A549 (cell line): ENCODE results near the gene RENBP. TPM values are rescaled to one million over a fixed set of nuclear protein-coding genes. Genes with fewer than 3 reads are reported as not detected.

ENCODE experiments used
- ATAC-seq, 2 experiments: fragments of 200-7000 bp in 1 of 2; fragments of >200 bp in 1 of 2; cut with Nextera tagmentation in 1 of 2; cut with Tn5 transposase in 1 of 2; 3 replicates each; pipeline versions ENCODE4 v1.8.0 to v1.9.1; 2018 to 2020; ENCODE audit warnings: mild to moderate bottlenecking in 1 of 2, moderate library complexity in 1 of 2
- CTCF ChIA-PET: fragments of 300-600 bp; sonication (Branson Sonifier 250); formaldehyde crosslinking; extraction: SDS; loops from one replicate; lab custom pipeline; 2021; ENCODE audit warnings: antibody characterized with exemption, inconsistent platforms; lab: Yijun Ruan, JAX
- POLR2A ChIA-PET: fragments of 350-600 bp; formaldehyde crosslinking; extraction: SDS; loops from one replicate; lab custom pipeline; 2021; ENCODE audit warnings: antibody characterized with exemption, inconsistent platforms; lab: Yijun Ruan, JAX
- DNase-seq, 2 experiments: peaks; one replicate each; pipeline versions ENCODE4 v3.0.0 to v3.0.0-alpha.2; 2011 to 2016; ENCODE audit warnings: low read depth in 1 of 2, low spot score in 1 of 2
- FAIRE-seq: peaks from 2 replicates; lab custom pipeline; 2011; peaks lifted over from hg19 to GRCh38; lab: Jason Lieb, UNC
- H3K27ac ChIP-seq, 2 experiments: fragments of >200 bp; sonication (Bioruptor Twin); formaldehyde crosslinking; 3 replicates each; pipeline ENCODE4 v1.5.1; 2016 to 2017
- H3K4me1 ChIP-seq: fragments of >200 bp; sonication (Bioruptor Twin); formaldehyde crosslinking; 3 replicates; pipeline ENCODE4 v1.6.1; 2016
- H3K4me2 ChIP-seq: fragments of >200 bp; sonication (Bioruptor Twin); formaldehyde crosslinking; 3 replicates; pipeline ENCODE4 v1.6.1; 2016
- H3K4me3 ChIP-seq: fragments of >200 bp; sonication (Bioruptor Twin); formaldehyde crosslinking; 3 replicates; pipeline ENCODE4 v1.5.1; 2016
- H3K9me3 ChIP-seq: fragments of >200 bp; sonication (Bioruptor Twin); formaldehyde crosslinking; 3 replicates; pipeline ENCODE4 v1.6.1; 2016
- BCL3 ChIP-seq: fragments of >200 bp; sonication (Bioruptor Twin); formaldehyde crosslinking; IDR thresholded peaks from 3 replicates; pipeline ENCODE4 v1.6.1; 2016
- CBX2 ChIP-seq: fragments of 200-600 bp; sonication (generic); IDR thresholded peaks from 2 replicates; pipeline ENCODE4 v1.6.1; 2016; ENCODE audit warnings: low read depth, mild to moderate bottlenecking, borderline replicate concordance
- CBX8 ChIP-seq: fragments of 200-600 bp; sonication (generic); IDR thresholded peaks from 2 replicates; pipeline ENCODE4 v1.6.1; 2016
- CHD2 ChIP-seq: fragments of 150-350 bp; IDR thresholded peaks from 2 replicates; pipeline ENCODE4 v1.6.1; 2014; ENCODE audit warnings: low read length; ENCODE audit not compliant: partially characterized antibody
- ELK1 ChIP-seq: fragments of 150-350 bp; IDR thresholded peaks from 2 replicates; pipeline ENCODE4 v1.6.1; 2014; ENCODE audit warnings: low read depth, mild to moderate bottlenecking, low read length
- ESRRA ChIP-seq: fragments of 150-350 bp; IDR thresholded peaks from 2 replicates; pipeline ENCODE4 v1.6.1; 2014; ENCODE audit warnings: mild to moderate bottlenecking, low read length, borderline replicate concordance
- FOSL2 ChIP-seq, 2 experiments: fragments of 450-650 bp in 1 of 2; fragments of >200 bp in 1 of 2; sonication (Bioruptor Twin) in 1 of 2; formaldehyde crosslinking; IDR thresholded peaks; 2 replicates each; pipeline versions ENCODE4 v1.5.0 to v1.6.1; 2016 to 2020; ENCODE audit warnings: mild to moderate bottlenecking in 1 of 2, moderate library complexity in 1 of 2
- HDAC2 ChIP-seq: fragments of 200-600 bp; sonication (generic); IDR thresholded peaks from 2 replicates; pipeline ENCODE4 v1.6.1; 2016
- HEYL ChIP-seq: fragments of 250-450 bp; sonication (Bioruptor Pico); IDR thresholded peaks from 2 replicates; pipeline ENCODE4 v1.8.0; 2021; ENCODE audit warnings: mild to moderate bottlenecking, moderate library complexity
- HOXB13 ChIP-seq: fragments of 250-450 bp; sonication (Bioruptor Pico); IDR thresholded peaks from 2 replicates; pipeline ENCODE4 v1.5.0; 2020; ENCODE audit warnings: low read depth, mild to moderate bottlenecking, moderate library complexity
- HOXB5 ChIP-seq: fragments of 250-450 bp; sonication (Bioruptor Pico); IDR thresholded peaks from 2 replicates; pipeline ENCODE4 v1.5.0; 2020; ENCODE audit warnings: mild to moderate bottlenecking, moderate library complexity
- MAX ChIP-seq: IDR thresholded peaks from 2 replicates; pipeline ENCODE4 v1.6.1; 2012
- NFE2L2 ChIP-seq: fragments of 150-350 bp; conservative IDR thresholded peaks from 2 replicates; pipeline ENCODE4 v1.6.1; 2014; ENCODE audit warnings: low read length
- PBX3 ChIP-seq: IDR thresholded peaks from 2 replicates; pipeline ENCODE4 v1.6.1; 2012
- POLR2AphosphoS2 ChIP-seq: conservative IDR thresholded peaks from 2 replicates; pipeline ENCODE4 v1.6.1; 2012; ENCODE audit warnings: low read length, improper control_type of control experiment, inconsistent platforms
- TFCP2L1 ChIP-seq: fragments of 250-450 bp; sonication (Bioruptor Pico); IDR thresholded peaks from 2 replicates; pipeline ENCODE4 v1.5.0; 2021; ENCODE audit warnings: mild to moderate bottlenecking
- TP53 ChIP-seq: fragments of 250-450 bp; sonication (Bioruptor Pico); IDR thresholded peaks from 2 replicates; pipeline ENCODE4 v1.5.0; 2021; ENCODE audit warnings: mild to moderate bottlenecking, moderate library complexity
- USF2 ChIP-seq: fragments of 450-650 bp; IDR thresholded peaks from 2 replicates; pipeline ENCODE4 v1.6.1; 2014; ENCODE audit warnings: antibody characterized with exemption
- ZC3H11A ChIP-seq: fragments of 450-650 bp; IDR thresholded peaks from 2 replicates; pipeline ENCODE4 v1.6.1; 2014; ENCODE audit warnings: antibody characterized with exemption, mild to moderate bottlenecking
- WGBS: methylation state at CpG from one replicate; pipeline ENCODE4 v1.1.6; 2017; ENCODE audit errors: missing lambda C conversion rate; 5-methylcytosine and 5-hydroxymethylcytosine counted together
- polyA plus RNA-seq, 4 experiments: library from polyadenylated mRNA; depleted of rRNA in 3 of 4; stranded (reverse); fragments of >200 nt; fragmentation: RNase III in 1 of 4; extraction: RNeasy Plus Mini Kit Qiagen cat#74134 plus additional on column Dnase treatment in 1 of 4; gene quantifications; 2 replicates in 3 of 4; 3 replicates in 1 of 4; pipeline ENCODE4 v1.2.3, GENCODE V29; 2011 to 2017
- TF ChIP-seq, protein P1 (sequence below): fragments of >200 bp; sonication (Bioruptor Twin); formaldehyde crosslinking; IDR thresholded peaks from 3 replicates; pipeline ENCODE4 v1.5.1; 2016
- TF ChIP-seq, protein P2 (sequence below): fragments of >200 bp; sonication (Bioruptor Twin); formaldehyde crosslinking; IDR thresholded peaks from 2 replicates; pipeline ENCODE4 v1.6.1; 2016

RENBP gene
- polyA plus RNA-seq, 2 of the 4 experiments (the other 2 are of a cell fraction) = not detected

- TF ChIP-seq ELK1 = no peak
- TF ChIP-seq TFCP2L1 (CRISPR knock-in tag) = no peak
- TF ChIP-seq, protein P1, sequence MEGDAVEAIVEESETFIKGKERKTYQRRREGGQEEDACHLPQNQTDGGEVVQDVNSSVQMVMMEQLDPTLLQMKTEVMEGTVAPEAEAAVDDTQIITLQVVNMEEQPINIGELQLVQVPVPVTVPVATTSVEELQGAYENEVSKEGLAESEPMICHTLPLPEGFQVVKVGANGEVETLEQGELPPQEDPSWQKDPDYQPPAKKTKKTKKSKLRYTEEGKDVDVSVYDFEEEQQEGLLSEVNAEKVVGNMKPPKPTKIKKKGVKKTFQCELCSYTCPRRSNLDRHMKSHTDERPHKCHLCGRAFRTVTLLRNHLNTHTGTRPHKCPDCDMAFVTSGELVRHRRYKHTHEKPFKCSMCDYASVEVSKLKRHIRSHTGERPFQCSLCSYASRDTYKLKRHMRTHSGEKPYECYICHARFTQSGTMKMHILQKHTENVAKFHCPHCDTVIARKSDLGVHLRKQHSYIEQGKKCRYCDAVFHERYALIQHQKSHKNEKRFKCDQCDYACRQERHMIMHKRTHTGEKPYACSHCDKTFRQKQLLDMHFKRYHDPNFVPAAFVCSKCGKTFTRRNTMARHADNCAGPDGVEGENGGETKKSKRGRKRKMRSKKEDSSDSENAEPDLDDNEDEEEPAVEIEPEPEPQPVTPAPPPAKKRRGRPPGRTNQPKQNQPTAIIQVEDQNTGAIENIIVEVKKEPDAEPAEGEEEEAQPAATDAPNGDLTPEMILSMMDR = no peak
- TF ChIP-seq FOSL2 (IDR thresholded peaks at IDR 0.05) = no peak
- no peak for TF ChIP-seq FOSL2 (CRISPR knock-in tag; IDR thresholded peaks at IDR 0.05)
- TF ChIP-seq ZC3H11A = no peak
- TF ChIP-seq PBX3 = no peak
Measured at GRCh38 chrX:153925739-153926551, 18.5 kb downstream of the RENBP start, which contains the start of gene ARHGAP4 (continued).

DNA sequence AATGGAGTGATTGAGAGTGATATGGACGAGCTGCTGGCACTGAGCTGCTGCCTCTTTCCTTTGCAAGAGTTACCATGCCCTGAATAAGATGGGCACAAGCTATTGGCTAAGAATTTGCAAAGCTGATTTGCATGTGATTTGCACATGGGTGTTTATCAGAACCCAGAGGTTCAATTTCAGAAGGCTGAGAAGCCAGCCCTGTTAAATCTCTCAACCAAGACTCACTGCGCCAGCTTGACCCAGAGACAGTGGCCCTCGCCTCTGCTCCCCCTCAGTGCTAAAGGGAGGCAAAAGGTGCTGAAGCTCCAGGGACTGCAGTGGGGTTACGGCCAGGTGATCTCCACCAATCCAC, 19.1 kb downstream of the RENBP start:
- Histone ChIP-seq H3K9me3 (no peaks in the 10 kb centered on the region), H3K4me1 (peaks cover 14% of the 10 kb centered on the region), H3K4me2 (no peak overlapping the region), H3K27ac (no peak overlapping the region), H3K4me3 (no peak overlapping the region)
- ChIA-PET POLR2A (interaction anchor here (0.9 to 1.4 kb wide), 3 partner anchors 10 to 131 kb away, joined by 3 to 4 read pairs (median 3); partner anchors contain the start of genes IDH3G and SSR4), CTCF (interaction anchor here (1.0 to 25.1 kb wide), 3 partner anchors 16 to 161 kb away, joined by 3 to 363 read pairs (median 56); partner anchors contain the start of genes PLXNB3 and RENBP)
- ATAC-seq (no peak), DNase-seq (no peak), FAIRE-seq (no peak)
- WGBS = 84% methylated on average over 4 of the region's 4 CpGs
- TF ChIP-seq USF2 (no peak), CBX2 (no peak), MAX (no peak), CHD2 (no peak), NFE2L2 (no peak), TFCP2L1 (CRISPR knock-in tag) (no peak), HDAC2 (no peak), ESRRA (no peak), HOXB13 (CRISPR knock-in tag) (no peak), BCL3 (no peak), HEYL (CRISPR knock-in tag) (no peak), HOXB5 (no peak), POLR2AphosphoS2 (no peak), TP53 (CRISPR knock-in tag) (no peak), CBX8 (no peak)
- TF ChIP-seq, protein P2, sequence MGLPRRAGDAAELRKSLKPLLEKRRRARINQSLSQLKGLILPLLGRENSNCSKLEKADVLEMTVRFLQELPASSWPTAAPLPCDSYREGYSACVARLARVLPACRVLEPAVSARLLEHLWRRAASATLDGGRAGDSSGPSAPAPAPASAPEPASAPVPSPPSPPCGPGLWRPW = no peak
